ENCODE measurements around the gene RGS10.

The RGS10 gene

DNA sequence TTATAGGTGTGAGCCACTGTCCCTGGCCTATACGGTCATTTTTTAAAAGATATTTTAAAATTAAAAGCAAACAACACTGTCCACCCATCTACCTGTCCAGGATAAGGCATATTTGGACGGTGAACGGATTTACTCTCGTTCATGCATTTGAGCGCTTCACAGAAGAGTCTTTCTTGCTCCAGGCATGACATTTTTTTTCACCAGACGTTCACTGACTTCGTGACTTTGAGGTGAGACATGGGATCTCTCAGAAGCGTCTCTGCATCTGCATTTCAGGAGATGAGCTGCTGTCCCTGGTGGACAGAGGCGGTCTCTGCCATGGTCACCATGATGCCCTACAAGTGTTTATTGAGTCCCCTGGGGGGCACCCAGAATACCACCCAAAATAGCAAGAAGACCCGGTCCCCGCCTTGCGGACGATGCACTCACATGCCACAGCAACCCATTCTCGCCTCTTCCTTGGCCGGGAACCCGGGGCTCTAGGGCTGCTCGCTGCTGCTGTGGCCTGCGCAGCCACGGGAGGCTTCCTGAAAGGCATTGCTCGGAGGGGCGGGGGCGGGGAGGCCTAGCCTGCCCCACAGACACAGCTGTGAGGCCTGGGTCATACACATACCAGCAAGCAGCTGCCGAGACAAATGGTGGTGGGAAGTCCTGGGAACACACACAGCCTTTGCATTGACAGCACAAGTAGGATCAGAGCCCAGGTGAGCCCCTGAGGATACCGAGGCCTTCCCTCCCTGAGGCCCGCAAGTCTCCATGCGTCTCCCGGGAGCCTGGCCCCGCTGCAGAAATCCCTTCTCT lies 84.4 kb downstream of the RGS10 start:
- peaks cover 0 to 2% of the 10 kb centered on the region in 2 donors for H3K36me3 ChIP-seq (replicated peaks in 1 of 2; ENCODE audit: control insufficient read depth in 2 of 2, insufficient read depth in 2 of 2, low read length in 2 of 2)
- no peak overlapping the region for H2AFZ ChIP-seq (ENCODE audit: low read length)
- DNase-seq (ENCODE audit: low spot score), result no peak
- no peak overlapping the region for H2BK5ac ChIP-seq (ENCODE audit: low read length)
- no peak overlapping the region for H3K14ac ChIP-seq (ENCODE audit: low read length)
- H4K91ac ChIP-seq (ENCODE audit: low read depth, low read length, poor library complexity), result no peak overlapping the region
- H3K23ac ChIP-seq (ENCODE audit: low read depth, low read length, poor library complexity), result no peak overlapping the region
- no peak overlapping the region for H2BK12ac ChIP-seq (ENCODE audit: low read length)
- H2BK120ac ChIP-seq (ENCODE audit: low read depth, low read length), result peak overlapping the region; percentile 6
- H3K4me2 ChIP-seq (ENCODE audit: insufficient read depth, low read length, poor library complexity, severe bottlenecking), result no peak overlapping the region
- no peak overlapping the region for H3K27ac ChIP-seq (replicated peaks; ENCODE audit: low read length)
- H3K9ac ChIP-seq (ENCODE audit: low read depth, low read length, poor library complexity), result peak overlapping the region; percentile 50
- no peak overlapping the region for H2BK15ac ChIP-seq (ENCODE audit: low read length)
- H3K4ac ChIP-seq (ENCODE audit: low read length), result no peak overlapping the region
- no peaks in the 10 kb centered on the region for H3K27me3 ChIP-seq (ENCODE audit: control insufficient read depth in 3 of 3, insufficient read depth in 3 of 3, low read depth in 1 of 3, low read length in 3 of 3)
- peaks cover 3% of the 10 kb centered on the region in 2 donors for H3K9me3 ChIP-seq (replicated peaks in 1 of 2; ENCODE audit: control insufficient read depth in 2 of 2, insufficient read depth in 1 of 2, low read depth in 1 of 2, low read length in 2 of 2)
- H3K79me1 ChIP-seq (ENCODE audit: low read depth, low read length), result no peaks in the 10 kb centered on the region
- H3K4me1 ChIP-seq (ENCODE audit: control insufficient read depth in 2 of 2, insufficient read depth in 1 of 2, low read depth in 1 of 2, low read length in 2 of 2), result peaks cover 0 to 6% of the 10 kb centered on the region in 2 donors
- H3K18ac ChIP-seq (ENCODE audit: low read length), result peak overlapping the region; percentile 45
- no CpG with 5 or more reads among the region's 28 CpGs for WGBS, 2 donors (ENCODE audit: extremely low coverage in 2 of 2, insufficient read length in 2 of 2, insufficient replicate concordance in 1 of 2)
- H2AK5ac ChIP-seq (ENCODE audit: low read depth, low read length), result no peak overlapping the region
- H4K8ac ChIP-seq (ENCODE audit: low read depth, low read length), result no peak overlapping the region
- no peak overlapping the region for H3K4me3 ChIP-seq (ENCODE audit: low read length in 2 of 2)

DNA sequence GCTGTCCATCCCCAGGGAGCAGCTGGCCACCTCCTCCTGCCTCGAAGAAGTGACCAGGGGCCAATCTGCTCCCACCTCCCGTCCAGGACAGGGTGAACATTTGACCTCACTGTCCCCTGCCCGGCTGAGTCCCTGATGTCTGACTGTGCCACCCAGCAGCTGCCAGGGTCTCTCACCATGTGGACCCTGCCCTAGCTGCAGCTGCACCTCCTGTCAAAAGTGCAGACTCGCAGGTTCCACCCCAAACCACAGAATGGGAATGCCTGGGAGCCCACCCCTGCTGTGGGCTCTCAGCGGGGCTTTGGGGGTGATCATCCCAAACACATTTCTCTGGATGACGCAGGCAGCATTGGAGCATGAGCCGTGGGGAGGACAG lies 86.1 kb downstream of the RGS10 start:
- Histone ChIP-seq H2AK5ac (ENCODE audit: low read depth, low read length) (peak overlapping the region; percentile 51), H3K9ac (ENCODE audit: low read depth, low read length, poor library complexity) (no peak overlapping the region), H2BK12ac (ENCODE audit: low read length) (no peak overlapping the region), H2BK120ac (ENCODE audit: low read depth, low read length) (no peak overlapping the region), H3K4me1 (ENCODE audit: control insufficient read depth in 2 of 2, insufficient read depth in 1 of 2, low read depth in 1 of 2, low read length in 2 of 2) (peaks cover 0 to 6% of the 10 kb centered on the region in 2 donors), H3K27me3 (ENCODE audit: control insufficient read depth in 3 of 3, insufficient read depth in 3 of 3, low read depth in 1 of 3, low read length in 3 of 3) (no peaks in the 10 kb centered on the region), H3K27ac (replicated peaks; ENCODE audit: low read length) (no peak overlapping the region), H4K91ac (ENCODE audit: low read depth, low read length, poor library complexity) (no peak overlapping the region), H3K4me2 (ENCODE audit: insufficient read depth, low read length, poor library complexity, severe bottlenecking) (no peak overlapping the region), H2BK5ac (ENCODE audit: low read length) (no peak overlapping the region), H3K36me3 (replicated peaks in 1 of 2; ENCODE audit: control insufficient read depth in 2 of 2, insufficient read depth in 2 of 2, low read length in 2 of 2) (peaks cover 0 to 2% of the 10 kb centered on the region in 2 donors), H3K79me1 (ENCODE audit: low read depth, low read length) (no peaks in the 10 kb centered on the region), H4K8ac (ENCODE audit: low read depth, low read length) (no peak overlapping the region), H3K9me3 (replicated peaks in 1 of 2; ENCODE audit: control insufficient read depth in 2 of 2, insufficient read depth in 1 of 2, low read depth in 1 of 2, low read length in 2 of 2) (no peaks in the 10 kb centered on the region), H2BK15ac (ENCODE audit: low read length) (peak overlapping the region; percentile 15), H3K4me3 (ENCODE audit: low read length in 2 of 2) (no peak overlapping the region), H3K4ac (ENCODE audit: low read length) (no peak overlapping the region), H3K23ac (ENCODE audit: low read depth, low read length, poor library complexity) (peak overlapping the region; percentile 86), H3K18ac (ENCODE audit: low read length) (peak overlapping the region; percentile 25), H2AFZ (ENCODE audit: low read length) (no peak overlapping the region), H3K14ac (ENCODE audit: low read length) (no peak overlapping the region)
- WGBS, 2 donors (ENCODE audit: extremely low coverage in 2 of 2, insufficient read length in 2 of 2, insufficient replicate concordance in 1 of 2), result no CpG with 5 or more reads among the region's 7 CpGs
- DNase-seq (ENCODE audit: low spot score), result no peak

DNA sequence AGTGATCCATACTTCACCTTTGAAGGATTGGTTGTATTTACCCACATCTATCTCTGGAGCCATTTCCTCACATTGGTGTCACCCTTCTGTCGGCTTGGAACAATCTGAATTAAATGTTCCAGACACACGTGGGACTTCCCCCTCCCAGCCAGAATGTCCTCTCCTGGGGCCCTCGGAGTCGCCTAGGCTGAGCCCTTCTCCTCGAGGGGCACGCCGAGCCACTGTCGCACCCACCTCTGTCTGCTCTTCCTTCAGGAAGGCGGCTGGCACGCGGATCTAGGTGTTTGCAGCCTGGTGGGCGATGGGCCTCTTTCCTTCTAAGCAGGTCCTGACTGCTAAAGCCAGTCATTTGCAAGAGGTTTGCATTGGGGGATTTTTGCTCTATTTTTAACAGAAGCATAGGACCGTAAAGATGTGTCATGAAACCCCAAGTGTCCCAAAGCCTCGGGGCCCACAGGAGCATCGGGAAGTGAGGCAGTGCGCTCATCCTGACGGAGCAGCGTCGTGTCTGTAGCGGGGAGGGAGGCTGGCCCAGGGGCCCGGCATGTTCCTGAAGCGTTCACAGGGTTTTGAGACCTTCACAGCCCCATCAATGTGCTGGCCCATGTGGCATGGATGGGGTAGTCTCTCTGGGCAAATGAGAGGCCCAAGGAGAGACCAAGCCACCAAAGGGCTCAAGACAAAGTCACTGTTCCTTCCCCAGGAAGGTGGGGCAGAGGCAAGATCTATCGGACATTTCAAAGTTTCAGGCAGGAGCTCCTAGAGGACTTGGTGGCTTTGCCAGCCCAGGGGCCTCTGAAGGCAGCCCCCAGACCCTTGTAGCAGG lies 86.7 kb downstream of the RGS10 start:
- no peaks in the 10 kb centered on the region for H3K79me1 ChIP-seq (ENCODE audit: low read depth, low read length)
- H3K18ac ChIP-seq (ENCODE audit: low read length), result no peak overlapping the region
- no peak overlapping the region for H3K4me3 ChIP-seq (ENCODE audit: low read length in 2 of 2)
- H3K9ac ChIP-seq (ENCODE audit: low read depth, low read length, poor library complexity), result no peak overlapping the region
- no peak for DNase-seq (ENCODE audit: low spot score)
- H4K91ac ChIP-seq (ENCODE audit: low read depth, low read length, poor library complexity), result no peak overlapping the region
- no peak overlapping the region for H2AFZ ChIP-seq (ENCODE audit: low read length)
- H4K8ac ChIP-seq (ENCODE audit: low read depth, low read length), result no peak overlapping the region
- H3K9me3 ChIP-seq (replicated peaks in 1 of 2; ENCODE audit: control insufficient read depth in 2 of 2, insufficient read depth in 1 of 2, low read depth in 1 of 2, low read length in 2 of 2), result no peaks in the 10 kb centered on the region
- no peaks in the 10 kb centered on the region for H3K27me3 ChIP-seq (ENCODE audit: control insufficient read depth in 3 of 3, insufficient read depth in 3 of 3, low read depth in 1 of 3, low read length in 3 of 3)
- no peak overlapping the region for H3K23ac ChIP-seq (ENCODE audit: low read depth, low read length, poor library complexity)
- H3K4me2 ChIP-seq (ENCODE audit: insufficient read depth, low read length, poor library complexity, severe bottlenecking), result no peak overlapping the region
- H2BK5ac ChIP-seq (ENCODE audit: low read length), result no peak overlapping the region
- peaks cover 0 to 2% of the 10 kb centered on the region in 2 donors for H3K36me3 ChIP-seq (replicated peaks in 1 of 2; ENCODE audit: control insufficient read depth in 2 of 2, insufficient read depth in 2 of 2, low read length in 2 of 2)
- H2BK12ac ChIP-seq (ENCODE audit: low read length), result no peak overlapping the region
- H2AK5ac ChIP-seq (ENCODE audit: low read depth, low read length), result peak overlapping the region; percentile 51
- no peak overlapping the region for H3K14ac ChIP-seq (ENCODE audit: low read length)
- H2BK120ac ChIP-seq (ENCODE audit: low read depth, low read length), result no peak overlapping the region
- peak overlapping the region; percentile 15 for H2BK15ac ChIP-seq (ENCODE audit: low read length)
- no peak overlapping the region for H3K4ac ChIP-seq (ENCODE audit: low read length)
- no peak overlapping the region for H3K27ac ChIP-seq (replicated peaks; ENCODE audit: low read length)
- peaks cover 0 to 6% of the 10 kb centered on the region in 2 donors for H3K4me1 ChIP-seq (ENCODE audit: control insufficient read depth in 2 of 2, insufficient read depth in 1 of 2, low read depth in 1 of 2, low read length in 2 of 2)
- WGBS, 2 donors (ENCODE audit: extremely low coverage in 2 of 2, insufficient read length in 2 of 2, insufficient replicate concordance in 1 of 2), result no CpG with 5 or more reads among the region's 23 CpGs

DNA sequence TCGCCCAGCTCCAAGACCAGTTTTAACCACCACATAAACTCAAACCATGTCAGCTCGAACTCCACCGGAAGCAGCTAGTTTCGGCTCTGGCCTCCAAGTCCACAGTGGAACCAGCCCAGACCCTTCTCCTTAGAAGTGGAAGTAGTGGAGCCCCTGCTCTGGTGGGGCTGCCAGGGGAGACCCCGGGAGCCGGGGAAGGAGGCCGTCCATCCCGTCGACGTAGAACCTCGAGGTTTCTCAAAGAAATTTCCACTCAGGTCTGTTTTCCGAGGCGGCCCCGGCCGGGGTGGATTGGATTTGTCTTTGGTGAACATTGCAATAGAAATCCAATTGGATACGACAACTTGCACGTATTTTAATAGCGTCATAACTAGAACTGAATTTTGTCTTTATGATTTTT lies 87.5 kb downstream of the RGS10 start:
- Histone ChIP-seq H3K23ac (ENCODE audit: low read depth, low read length, poor library complexity) (no peak overlapping the region), H2BK12ac (ENCODE audit: low read length) (no peak overlapping the region), H3K18ac (ENCODE audit: low read length) (no peak overlapping the region), H3K4ac (ENCODE audit: low read length) (no peak overlapping the region), H3K9me3 (replicated peaks in 1 of 2; ENCODE audit: control insufficient read depth in 2 of 2, insufficient read depth in 1 of 2, low read depth in 1 of 2, low read length in 2 of 2) (no peaks in the 10 kb centered on the region), H4K91ac (ENCODE audit: low read depth, low read length, poor library complexity) (no peak overlapping the region), H2AFZ (ENCODE audit: low read length) (no peak overlapping the region), H2BK120ac (ENCODE audit: low read depth, low read length) (no peak overlapping the region), H3K27ac (replicated peaks; ENCODE audit: low read length) (no peak overlapping the region), H2AK5ac (ENCODE audit: low read depth, low read length) (no peak overlapping the region), H2BK5ac (ENCODE audit: low read length) (no peak overlapping the region), H4K8ac (ENCODE audit: low read depth, low read length) (no peak overlapping the region), H3K4me3 (ENCODE audit: low read length in 2 of 2) (no peak overlapping the region), H3K4me2 (ENCODE audit: insufficient read depth, low read length, poor library complexity, severe bottlenecking) (no peak overlapping the region), H3K79me1 (ENCODE audit: low read depth, low read length) (no peaks in the 10 kb centered on the region), H3K4me1 (ENCODE audit: control insufficient read depth in 2 of 2, insufficient read depth in 1 of 2, low read depth in 1 of 2, low read length in 2 of 2) (peaks cover 0 to 9% of the 10 kb centered on the region in 2 donors), H2BK15ac (ENCODE audit: low read length) (no peak overlapping the region), H3K27me3 (ENCODE audit: control insufficient read depth in 3 of 3, insufficient read depth in 3 of 3, low read depth in 1 of 3, low read length in 3 of 3) (no peaks in the 10 kb centered on the region), H3K14ac (ENCODE audit: low read length) (no peak overlapping the region), H3K9ac (ENCODE audit: low read depth, low read length, poor library complexity) (no peak overlapping the region), H3K36me3 (replicated peaks in 1 of 2; ENCODE audit: control insufficient read depth in 2 of 2, insufficient read depth in 2 of 2, low read length in 2 of 2) (peaks cover 0 to 2% of the 10 kb centered on the region in 2 donors)
- WGBS, 2 donors (ENCODE audit: extremely low coverage in 2 of 2, insufficient read length in 2 of 2, insufficient replicate concordance in 1 of 2), result no CpG with 5 or more reads among the region's 18 CpGs
- DNase-seq (ENCODE audit: low spot score), result no peak

Data from neuronal stem cell (in vitro differentiated cells).